Fibroblast of lung (primary cell): ENCODE data around the gene ACTL7A. TPM values are rescaled to one million over a fixed set of nuclear protein-coding genes. Genes with fewer than 3 reads are reported as not detected.
A peak's percentile ranks its signal among the peaks of the same experiment; 100 is the strongest.

ENCODE experiments used
- DNase-seq, 2 donors: peaks; one replicate each; pipeline versions ENCODE4 v3.0.0 to v3.0.0-alpha.2; 2010; ENCODE audit warnings: low read depth in 2 of 2
- H2AFZ ChIP-seq: 2 replicates; pipeline ENCODE4 v1.5.1; 2012; ENCODE audit warnings: low read length, control low read depth, inconsistent platforms
- H3K27ac ChIP-seq: 2 replicates; pipeline ENCODE4 v1.5.1; 2011; ENCODE audit warnings: low read length, control low read depth; ENCODE audit not compliant: insufficient read depth
- H3K27me3 ChIP-seq: 2 replicates; pipeline ENCODE4 v1.5.1; 2011; ENCODE audit warnings: mild to moderate bottlenecking, low read length; ENCODE audit not compliant: control insufficient read depth, insufficient read depth
- H3K36me3 ChIP-seq: 2 replicates; pipeline ENCODE4 v1.5.1; 2011; ENCODE audit warnings: low read length; ENCODE audit not compliant: control insufficient read depth, insufficient read depth
- H3K4me1 ChIP-seq: 2 replicates; pipeline ENCODE4 v1.5.1; 2011; ENCODE audit warnings: low read length; ENCODE audit not compliant: control insufficient read depth, insufficient read depth; ENCODE audit errors: extremely low read depth
- H3K4me2 ChIP-seq: 2 replicates; pipeline ENCODE4 v1.5.1; 2011; ENCODE audit warnings: low read length, control low read depth; ENCODE audit not compliant: insufficient read depth; ENCODE audit errors: extremely low read depth
- H3K4me3 ChIP-seq, 4 experiments: fragments of 200-600 bp in 1 of 4; sonication (generic) in 1 of 4; replicated peaks in 1 of 4; 2 replicates each; pipeline ENCODE4 v1.5.1; 2011 to 2016; ENCODE audit warnings: low read length in 4 of 4, low read depth in 3 of 4, mild to moderate bottlenecking in 3 of 4, control low read depth in 2 of 4, inconsistent platforms in 1 of 4, mixed read lengths in 1 of 4; ENCODE audit not compliant: insufficient read depth in 1 of 4; ENCODE audit errors: control extremely low read depth in 1 of 4
- H3K79me2 ChIP-seq: 2 replicates; pipeline ENCODE4 v1.5.1; 2012; ENCODE audit warnings: mild to moderate bottlenecking, low read length, inconsistent platforms; ENCODE audit not compliant: control insufficient read depth, insufficient read depth
- H3K9ac ChIP-seq: 2 replicates; pipeline ENCODE4 v1.5.1; 2011; ENCODE audit warnings: mild to moderate bottlenecking, low read length, control low read depth; ENCODE audit not compliant: insufficient read depth
- H3K9me3 ChIP-seq: 2 replicates; pipeline ENCODE4 v1.5.1; 2012; ENCODE audit warnings: low read depth, low read length; ENCODE audit not compliant: control insufficient read depth, insufficient read depth
- H4K20me1 ChIP-seq: 2 replicates; pipeline ENCODE4 v1.5.1; 2011; ENCODE audit warnings: low read length; ENCODE audit not compliant: control insufficient read depth, insufficient read depth; ENCODE audit errors: extremely low read depth
- EZH2 ChIP-seq: IDR thresholded peaks from 2 replicates; pipeline ENCODE4 v1.5.1; 2012; ENCODE audit warnings: low read length, control low read depth, mild to moderate bottlenecking; ENCODE audit errors: missing control alignments
- polyA plus RNA-seq, 2 donors: library from polyadenylated mRNA; depleted of rRNA in 1 of 2; stranded (reverse) in 1 of 2; unstranded in 1 of 2; fragments of >200 nt; gene quantifications; 2 replicates each; pipeline ENCODE4 v1.2.1, GENCODE V29; 2011 to 2012; ENCODE audit warnings: missing spikeins in 1 of 2
- total RNA-seq: library from RNA; depleted of rRNA; stranded (reverse); fragments of >200 nt; gene quantifications from 2 replicates; pipeline ENCODE4 v1.2.1, GENCODE V29; 2014
- TF ChIP-seq, protein P1 (sequence below), 2 donors: IDR thresholded peaks in 1 of 2; conservative IDR thresholded peaks in 1 of 2; 1 replicate in 1 of 2; 2 replicates in 1 of 2; pipeline ENCODE4 v1.5.1; 2011 to 2012; ENCODE audit warnings: low read length in 2 of 2, control low read depth in 1 of 2, inconsistent platforms in 1 of 2, low read depth in 1 of 2, mild to moderate bottlenecking in 1 of 2

The ACTL7A gene
- total and polyA plus RNA-seq, 2 donors (not counting 1 experiment from before 2014, with no cell fraction given) = not detected

DNA sequence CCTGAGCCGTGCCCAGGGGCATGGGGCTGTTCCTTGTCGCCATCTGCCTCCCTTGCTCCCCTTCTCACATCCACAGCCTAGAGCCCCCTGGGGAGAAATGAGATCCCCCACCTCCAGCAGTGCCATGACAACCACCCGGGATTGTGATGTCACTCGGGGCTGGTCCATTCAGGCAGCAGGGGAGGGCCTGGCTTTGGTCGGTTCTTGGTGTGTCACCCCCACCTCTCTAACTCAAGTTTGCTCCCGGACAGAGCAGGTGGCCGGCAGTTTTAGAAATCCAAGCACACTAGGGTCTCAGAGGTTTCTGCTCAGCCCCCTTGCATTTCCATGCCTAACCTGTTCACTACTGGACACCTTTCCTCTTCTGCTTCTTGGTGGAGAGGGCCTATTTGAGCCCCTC lies 6.2 kb upstream of the ACTL7A start, which contains the start of gene ACTL7B:
TSS of gene ACTL7B (minus strand) at position 99 of the 400 bp plus-strand sequence. CDS start at position 43, 56 bp downstream.
- TF ChIP-seq EZH2 = no peak
- TF ChIP-seq, protein P1, sequence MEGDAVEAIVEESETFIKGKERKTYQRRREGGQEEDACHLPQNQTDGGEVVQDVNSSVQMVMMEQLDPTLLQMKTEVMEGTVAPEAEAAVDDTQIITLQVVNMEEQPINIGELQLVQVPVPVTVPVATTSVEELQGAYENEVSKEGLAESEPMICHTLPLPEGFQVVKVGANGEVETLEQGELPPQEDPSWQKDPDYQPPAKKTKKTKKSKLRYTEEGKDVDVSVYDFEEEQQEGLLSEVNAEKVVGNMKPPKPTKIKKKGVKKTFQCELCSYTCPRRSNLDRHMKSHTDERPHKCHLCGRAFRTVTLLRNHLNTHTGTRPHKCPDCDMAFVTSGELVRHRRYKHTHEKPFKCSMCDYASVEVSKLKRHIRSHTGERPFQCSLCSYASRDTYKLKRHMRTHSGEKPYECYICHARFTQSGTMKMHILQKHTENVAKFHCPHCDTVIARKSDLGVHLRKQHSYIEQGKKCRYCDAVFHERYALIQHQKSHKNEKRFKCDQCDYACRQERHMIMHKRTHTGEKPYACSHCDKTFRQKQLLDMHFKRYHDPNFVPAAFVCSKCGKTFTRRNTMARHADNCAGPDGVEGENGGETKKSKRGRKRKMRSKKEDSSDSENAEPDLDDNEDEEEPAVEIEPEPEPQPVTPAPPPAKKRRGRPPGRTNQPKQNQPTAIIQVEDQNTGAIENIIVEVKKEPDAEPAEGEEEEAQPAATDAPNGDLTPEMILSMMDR (conservative IDR thresholded peaks at IDR 0.05 in 1 of 2, IDR thresholded peaks at IDR 0.05 in 1 of 2; ENCODE audit: low read depth in 1 of 2, low read length in 2 of 2) = no peak
- no peak within 1 kb of the TSS for H3K27ac ChIP-seq
- no peak within 1 kb of the TSS for H2AFZ ChIP-seq
- H3K4me3 ChIP-seq = no peak within 1 kb of the TSS
- no peaks in the 10 kb centered on the region for H3K79me2 ChIP-seq
- no peaks in the 10 kb centered on the region for H3K4me1 ChIP-seq
- H3K9ac ChIP-seq = no peak within 1 kb of the TSS
- H4K20me1 ChIP-seq = no peaks in the 10 kb centered on the region
- no peaks in the 10 kb centered on the region for H3K27me3 ChIP-seq
- no peaks in the 10 kb centered on the region for H3K36me3 ChIP-seq
- H3K4me2 ChIP-seq = no peak within 1 kb of the TSS
- H3K9me3 ChIP-seq = no peaks in the 10 kb centered on the region
- DNase-seq = no peak

DNA sequence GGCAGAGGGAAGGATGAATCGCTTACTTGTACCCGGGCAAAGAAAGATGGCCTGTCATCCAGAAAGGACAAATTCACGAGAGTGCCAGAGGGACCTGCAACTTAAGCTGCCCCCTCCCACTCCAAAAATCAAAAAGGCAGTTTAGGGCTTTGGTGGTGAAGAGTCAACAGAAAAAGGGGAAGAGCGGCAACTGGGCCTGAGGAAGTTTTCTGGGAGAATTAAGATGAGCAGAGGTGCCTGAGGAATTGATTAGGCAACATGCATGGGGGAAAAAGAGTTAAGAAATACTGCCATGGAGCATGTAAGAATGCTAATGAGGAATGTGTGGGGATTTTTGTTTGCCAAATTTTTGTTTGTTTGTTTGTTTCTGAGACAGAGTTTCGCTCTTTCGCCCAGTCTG lies 4.5 kb upstream of the ACTL7A start:
- Histone ChIP-seq H3K9ac (no peak overlapping the region), H3K27ac (no peak overlapping the region), H4K20me1 (no peaks in the 10 kb centered on the region), H3K4me1 (no peaks in the 10 kb centered on the region), H3K79me2 (no peaks in the 10 kb centered on the region), H3K27me3 (no peaks in the 10 kb centered on the region), H3K4me2 (no peak overlapping the region), H3K9me3 (no peaks in the 10 kb centered on the region), H2AFZ (no peak overlapping the region), H3K4me3 (no peak overlapping the region), H3K36me3 (no peaks in the 10 kb centered on the region)
- TF ChIP-seq EZH2 = no peak
- TF ChIP-seq, protein P1 (conservative IDR thresholded peaks at IDR 0.05 in 1 of 2, IDR thresholded peaks at IDR 0.05 in 1 of 2; ENCODE audit: low read depth in 1 of 2, low read length in 2 of 2) = no peak
- no peak for DNase-seq

DNA sequence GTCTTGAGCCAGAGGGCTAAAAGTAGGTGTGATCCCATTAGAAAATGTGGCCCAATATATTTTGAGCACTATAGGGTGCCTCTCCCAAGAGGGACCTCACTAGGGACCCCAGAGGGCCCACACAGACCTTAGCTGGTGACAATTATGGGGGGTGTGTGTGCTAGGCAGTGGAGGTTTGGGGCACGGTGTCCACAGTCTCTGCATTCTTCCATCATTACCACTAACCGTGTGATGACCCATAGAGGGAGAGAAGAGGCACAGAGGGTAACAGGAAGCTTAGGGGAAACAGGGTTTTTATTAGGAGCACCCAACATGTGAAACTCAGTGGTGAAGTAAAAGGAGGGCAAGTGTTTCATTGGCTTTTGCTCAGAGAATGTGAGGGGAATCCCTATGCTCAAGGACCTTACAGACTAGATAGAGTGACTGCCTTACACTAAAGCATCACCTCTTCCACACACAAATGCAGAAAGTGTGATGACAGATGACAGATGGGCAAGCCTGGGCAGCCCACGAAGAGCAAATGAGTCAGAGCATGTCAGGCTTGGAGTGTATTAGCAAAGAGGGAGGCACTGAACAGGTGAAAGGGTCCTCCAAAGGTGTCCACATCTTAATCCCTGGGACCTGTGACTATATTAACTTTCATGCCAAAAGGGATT lies 2.5 kb upstream of the ACTL7A start:
- Histone ChIP-seq H2AFZ (no peak overlapping the region), H3K27ac (no peak overlapping the region), H3K79me2 (no peaks in the 10 kb centered on the region), H4K20me1 (no peaks in the 10 kb centered on the region), H3K27me3 (no peaks in the 10 kb centered on the region), H3K4me2 (no peak overlapping the region), H3K36me3 (no peaks in the 10 kb centered on the region), H3K9me3 (no peaks in the 10 kb centered on the region), H3K4me3 (no peak overlapping the region), H3K4me1 (no peaks in the 10 kb centered on the region), H3K9ac (no peak overlapping the region)
- peak in 1 of 2 donors; percentile 5 for DNase-seq
- TF ChIP-seq, protein P1 (conservative IDR thresholded peaks at IDR 0.05 in 1 of 2, IDR thresholded peaks at IDR 0.05 in 1 of 2; ENCODE audit: low read depth in 1 of 2, low read length in 2 of 2) = no peak
- no peak for TF ChIP-seq EZH2
